Osteoblast (primary cell): ENCODE data around the gene PLEKHA7. TPM values are rescaled to one million over a fixed set of nuclear protein-coding genes. Genes with fewer than 3 reads are reported as not detected.

ENCODE experiments used
- DNase-seq: peaks from one replicate; pipeline ENCODE4 v3.0.0; 2011; ENCODE audit warnings: low spot score, mixed read lengths; ENCODE audit not compliant: insufficient read length; ENCODE audit errors: missing footprints
- H2AFZ ChIP-seq: 2 replicates; pipeline ENCODE4 v1.6.0; 2011; ENCODE audit warnings: mild to moderate bottlenecking, low read length
- H3K27ac ChIP-seq: 2 replicates; pipeline ENCODE4 v1.5.1; 2011; ENCODE audit warnings: mild to moderate bottlenecking, low read depth, low read length, moderate library complexity
- H3K27me3 ChIP-seq: 2 replicates; pipeline ENCODE4 v1.6.0; 2012; ENCODE audit warnings: mild to moderate bottlenecking, control low read depth, inconsistent platforms, low read length, moderate library complexity; ENCODE audit not compliant: insufficient read depth
- H3K36me3 ChIP-seq: 2 replicates; pipeline ENCODE4 v1.5.1; 2011; ENCODE audit warnings: mild to moderate bottlenecking, low read length, control low read depth, moderate library complexity; ENCODE audit not compliant: insufficient read depth
- H3K4me1 ChIP-seq: 2 replicates; pipeline ENCODE4 v1.5.1; 2011; ENCODE audit warnings: mild to moderate bottlenecking, low read length, control low read depth, moderate library complexity; ENCODE audit not compliant: insufficient read depth
- H3K4me2 ChIP-seq: 2 replicates; pipeline ENCODE4 v1.6.0; 2011; ENCODE audit warnings: mild to moderate bottlenecking, low read length; ENCODE audit not compliant: insufficient read depth
- H3K4me3 ChIP-seq: fragments of 200-600 bp; sonication (generic); 3 replicates; pipeline ENCODE4 v1.5.1; 2012; ENCODE audit warnings: mild to moderate bottlenecking, low read length, inconsistent platforms; ENCODE audit not compliant: insufficient read depth
- H3K79me2 ChIP-seq: 2 replicates; pipeline ENCODE4 v1.6.0; 2012; ENCODE audit warnings: mild to moderate bottlenecking, low read length, control low read depth, inconsistent platforms; ENCODE audit not compliant: insufficient read depth
- H3K9me3 ChIP-seq: 2 replicates; pipeline ENCODE4 v1.5.1; 2011; ENCODE audit warnings: low read depth, low read length, control low read depth
- H4K20me1 ChIP-seq: 2 replicates; pipeline ENCODE4 v1.6.0; 2012; ENCODE audit warnings: mild to moderate bottlenecking, low read length, control low read depth; ENCODE audit not compliant: insufficient read depth
- total RNA-seq: library from RNA; depleted of rRNA; stranded (reverse); fragments of >200 nt; gene quantifications from 2 replicates; pipeline ENCODE4 v1.2.3, GENCODE V29; 2012
- TF ChIP-seq, protein P1 (sequence below): IDR thresholded peaks from 2 replicates; pipeline ENCODE4 v1.5.1; 2011; ENCODE audit warnings: mild to moderate bottlenecking, low read depth, low read length, moderate library complexity; ENCODE audit errors: extremely low read depth

The PLEKHA7 gene
- total RNA-seq, 1 donor: 1.1 TPM

DNA sequence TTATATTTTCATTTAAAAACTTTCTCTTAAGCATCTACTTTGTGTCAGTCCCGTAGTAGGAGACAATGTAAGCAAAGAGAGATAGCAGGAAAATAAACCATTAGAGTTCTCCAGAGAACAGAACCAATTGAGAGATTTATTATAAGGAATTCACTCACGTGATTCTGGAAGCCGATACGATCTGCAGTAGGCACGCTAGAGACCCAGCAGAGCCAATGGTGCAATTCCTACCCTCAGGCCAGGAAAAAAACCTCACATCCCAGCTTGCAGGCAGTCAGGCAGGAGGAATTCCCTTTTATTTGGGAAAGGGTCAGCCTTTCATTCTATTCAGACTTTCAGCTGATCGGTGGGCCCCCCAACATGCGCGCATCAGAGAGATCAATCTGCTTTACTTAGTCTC, 7.3 kb upstream of the PLEKHA7 start:
- Histone ChIP-seq H3K27ac (no peak overlapping the region), H3K4me1 (no peaks in the 10 kb centered on the region), H3K79me2 (no peaks in the 10 kb centered on the region), H3K4me3 (no peak overlapping the region), H4K20me1 (no peaks in the 10 kb centered on the region), H2AFZ (no peak overlapping the region), H3K27me3 (peaks cover 6% of the 10 kb centered on the region), H3K4me2 (no peak overlapping the region), H3K36me3 (no peaks in the 10 kb centered on the region), H3K9me3 (no peaks in the 10 kb centered on the region)
- no peak for DNase-seq
- TF ChIP-seq, protein P1, sequence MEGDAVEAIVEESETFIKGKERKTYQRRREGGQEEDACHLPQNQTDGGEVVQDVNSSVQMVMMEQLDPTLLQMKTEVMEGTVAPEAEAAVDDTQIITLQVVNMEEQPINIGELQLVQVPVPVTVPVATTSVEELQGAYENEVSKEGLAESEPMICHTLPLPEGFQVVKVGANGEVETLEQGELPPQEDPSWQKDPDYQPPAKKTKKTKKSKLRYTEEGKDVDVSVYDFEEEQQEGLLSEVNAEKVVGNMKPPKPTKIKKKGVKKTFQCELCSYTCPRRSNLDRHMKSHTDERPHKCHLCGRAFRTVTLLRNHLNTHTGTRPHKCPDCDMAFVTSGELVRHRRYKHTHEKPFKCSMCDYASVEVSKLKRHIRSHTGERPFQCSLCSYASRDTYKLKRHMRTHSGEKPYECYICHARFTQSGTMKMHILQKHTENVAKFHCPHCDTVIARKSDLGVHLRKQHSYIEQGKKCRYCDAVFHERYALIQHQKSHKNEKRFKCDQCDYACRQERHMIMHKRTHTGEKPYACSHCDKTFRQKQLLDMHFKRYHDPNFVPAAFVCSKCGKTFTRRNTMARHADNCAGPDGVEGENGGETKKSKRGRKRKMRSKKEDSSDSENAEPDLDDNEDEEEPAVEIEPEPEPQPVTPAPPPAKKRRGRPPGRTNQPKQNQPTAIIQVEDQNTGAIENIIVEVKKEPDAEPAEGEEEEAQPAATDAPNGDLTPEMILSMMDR: no peak

DNA sequence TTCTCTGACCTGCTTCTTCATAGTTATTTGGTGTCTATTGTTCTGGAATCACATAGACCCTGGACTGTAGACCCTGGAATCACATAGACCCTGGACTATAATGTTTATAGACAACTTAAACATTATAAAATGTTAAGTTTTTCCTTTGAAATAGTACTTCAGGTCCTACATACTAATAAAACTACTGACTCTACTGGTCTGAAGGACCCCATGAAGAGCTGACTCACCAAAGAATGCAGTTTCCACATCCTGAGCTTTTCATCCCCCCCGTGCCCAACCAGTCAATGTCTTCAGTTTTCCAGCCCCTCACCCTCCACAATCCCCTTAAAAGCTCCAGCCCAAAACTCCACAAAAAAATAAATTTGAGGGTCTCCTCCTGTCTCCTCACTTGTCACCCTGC, 6.6 kb upstream of the PLEKHA7 start:
- Histone ChIP-seq H4K20me1 (no peaks in the 10 kb centered on the region), H3K4me3 (no peak overlapping the region), H3K4me1 (no peaks in the 10 kb centered on the region), H3K27me3 (peaks cover 10% of the 10 kb centered on the region), H3K4me2 (no peak overlapping the region), H3K27ac (no peak overlapping the region), H3K36me3 (no peaks in the 10 kb centered on the region), H2AFZ (no peak overlapping the region), H3K9me3 (no peaks in the 10 kb centered on the region), H3K79me2 (no peaks in the 10 kb centered on the region)
- TF ChIP-seq, protein P1: no peak
- no peak for DNase-seq

DNA sequence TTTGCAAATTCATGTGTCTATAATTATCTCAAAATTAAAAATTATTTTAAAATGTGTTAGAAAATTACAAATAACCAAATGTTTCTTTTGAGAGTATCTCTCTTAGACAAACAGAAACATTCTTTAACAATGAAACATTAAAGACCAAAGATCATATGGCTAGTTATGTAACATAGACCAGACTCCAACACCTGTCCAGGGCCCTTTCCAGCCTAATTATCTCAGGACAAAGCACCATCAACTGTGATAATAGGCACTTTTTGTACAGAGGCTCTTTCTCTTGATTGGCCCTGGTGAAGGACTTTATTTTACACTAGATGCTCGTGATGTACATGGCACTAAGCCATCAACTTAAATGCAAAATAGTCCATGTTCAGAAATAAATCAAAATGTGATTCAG, 5.0 kb upstream of the PLEKHA7 start:
- H2AFZ ChIP-seq: no peak overlapping the region
- no peaks in the 10 kb centered on the region for H4K20me1 ChIP-seq
- no peak overlapping the region for H3K4me2 ChIP-seq
- H3K9me3 ChIP-seq: no peaks in the 10 kb centered on the region
- no peaks in the 10 kb centered on the region for H3K79me2 ChIP-seq
- no peak overlapping the region for H3K27ac ChIP-seq
- TF ChIP-seq, protein P1: no peak
- H3K27me3 ChIP-seq: peaks cover 17% of the 10 kb centered on the region
- DNase-seq: no peak
- no peak overlapping the region for H3K4me3 ChIP-seq
- H3K36me3 ChIP-seq: no peaks in the 10 kb centered on the region
- H3K4me1 ChIP-seq: no peaks in the 10 kb centered on the region

DNA sequence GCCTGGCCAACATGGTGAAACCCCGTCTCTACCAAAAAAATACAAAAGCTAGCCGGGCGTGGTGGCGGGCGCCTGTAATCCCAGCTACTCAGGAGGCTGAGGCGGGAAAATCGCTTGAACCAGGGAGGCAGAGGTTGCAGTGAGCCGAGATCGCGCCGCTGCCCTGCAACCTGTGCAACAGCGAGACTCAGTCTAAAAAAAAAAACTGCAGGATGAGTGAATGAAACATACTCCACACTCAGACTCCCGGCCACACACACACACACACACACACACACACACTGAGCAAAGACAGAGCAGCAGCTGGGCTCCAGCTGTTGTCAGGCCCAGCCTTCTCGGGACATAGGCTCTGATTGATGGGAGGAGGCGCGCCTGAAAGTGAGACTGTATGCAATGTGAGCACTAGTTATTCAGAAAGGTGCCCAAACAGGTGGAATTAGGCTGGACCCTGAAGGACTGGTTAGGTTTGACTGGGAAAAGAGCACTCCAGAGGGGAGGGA, 1.5 kb upstream of the PLEKHA7 start:
- Histone ChIP-seq H3K4me3 (no peak overlapping the region), H3K79me2 (no peaks in the 10 kb centered on the region), H4K20me1 (no peaks in the 10 kb centered on the region), H3K27ac (no peak overlapping the region), H3K4me2 (no peak overlapping the region), H3K9me3 (no peaks in the 10 kb centered on the region), H3K36me3 (no peaks in the 10 kb centered on the region), H2AFZ (no peak overlapping the region), H3K4me1 (peaks cover 4% of the 10 kb centered on the region), H3K27me3 (peaks cover 14% of the 10 kb centered on the region)
- no peak for DNase-seq
- TF ChIP-seq, protein P1: no peak
